ENCODE measurements around the gene RGS12.

GRCh38 chr4:3324093-3324815, 31.4 kb downstream of the RGS12 start:
- TF ChIP-seq, protein P1, sequence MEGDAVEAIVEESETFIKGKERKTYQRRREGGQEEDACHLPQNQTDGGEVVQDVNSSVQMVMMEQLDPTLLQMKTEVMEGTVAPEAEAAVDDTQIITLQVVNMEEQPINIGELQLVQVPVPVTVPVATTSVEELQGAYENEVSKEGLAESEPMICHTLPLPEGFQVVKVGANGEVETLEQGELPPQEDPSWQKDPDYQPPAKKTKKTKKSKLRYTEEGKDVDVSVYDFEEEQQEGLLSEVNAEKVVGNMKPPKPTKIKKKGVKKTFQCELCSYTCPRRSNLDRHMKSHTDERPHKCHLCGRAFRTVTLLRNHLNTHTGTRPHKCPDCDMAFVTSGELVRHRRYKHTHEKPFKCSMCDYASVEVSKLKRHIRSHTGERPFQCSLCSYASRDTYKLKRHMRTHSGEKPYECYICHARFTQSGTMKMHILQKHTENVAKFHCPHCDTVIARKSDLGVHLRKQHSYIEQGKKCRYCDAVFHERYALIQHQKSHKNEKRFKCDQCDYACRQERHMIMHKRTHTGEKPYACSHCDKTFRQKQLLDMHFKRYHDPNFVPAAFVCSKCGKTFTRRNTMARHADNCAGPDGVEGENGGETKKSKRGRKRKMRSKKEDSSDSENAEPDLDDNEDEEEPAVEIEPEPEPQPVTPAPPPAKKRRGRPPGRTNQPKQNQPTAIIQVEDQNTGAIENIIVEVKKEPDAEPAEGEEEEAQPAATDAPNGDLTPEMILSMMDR (IDR thresholded peaks at IDR 0.05) = no peak
- no peak for TF ChIP-seq PBX3 (IDR thresholded peaks at IDR 0.05)
- TF ChIP-seq RFX5 (IDR thresholded peaks at IDR 0.05) = no peak
- no peak for TF ChIP-seq USF2 (IDR thresholded peaks at IDR 0.05)
- no peak for TF ChIP-seq FOXS1 (CRISPR knock-in tag; IDR thresholded peaks at IDR 0.05)
- TF ChIP-seq CEBPB (IDR thresholded peaks at IDR 0.05) = no peak
- TF ChIP-seq RAD21 (conservative IDR thresholded peaks at IDR 0.05 in 1 of 2, IDR thresholded peaks at IDR 0.05 in 1 of 2) = no peak
- TF ChIP-seq HEYL (CRISPR knock-in tag; IDR thresholded peaks at IDR 0.05) = no peak

Measured in A549 (cell line).